ENCODE measurements around the gene KLHL7. TPM values are rescaled to one million over a fixed set of nuclear protein-coding genes. Genes with fewer than 3 reads are reported as not detected.
"Not testable (repeated sequence)": the region's sequence is repeated elsewhere in the genome, so short reads cannot be mapped to it uniquely, and the experiment has no call there.

The KLHL7 gene
- polyA plus RNA-seq, 1 donor (not counting 4 experiments of a cell fraction or from before 2014, with no cell fraction given): 43.1 TPM

DNA sequence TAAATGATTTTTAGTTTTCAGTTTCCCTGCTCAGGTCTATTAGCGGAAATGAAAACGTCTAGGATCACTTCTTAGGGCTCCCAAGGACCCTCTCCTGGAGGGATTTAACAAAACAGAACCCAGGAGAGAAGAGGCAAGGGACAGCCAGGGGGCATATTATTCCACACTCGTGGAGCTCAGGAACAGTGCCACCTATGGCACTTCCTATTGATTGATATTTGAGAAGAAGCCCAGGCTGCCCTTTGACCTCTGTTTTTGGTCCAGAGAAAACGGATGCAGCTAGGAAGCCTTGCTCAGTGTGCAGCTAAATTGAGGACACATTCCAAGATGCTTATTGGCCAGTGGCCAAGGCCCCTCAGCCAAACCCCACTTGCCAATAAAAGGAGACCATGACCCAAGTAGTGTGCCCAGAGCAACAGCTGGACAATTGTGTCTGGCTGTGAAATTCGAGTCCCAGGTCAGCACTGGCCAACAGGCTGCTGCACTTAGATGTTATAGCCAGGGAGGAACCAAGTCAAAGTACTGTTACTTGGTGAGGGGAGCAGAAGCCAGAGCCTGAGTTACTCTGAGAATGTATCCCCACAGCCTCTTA lies 117.0 kb downstream of the KLHL7 start:
- peaks cover 6% of the 10 kb centered on the region for H3K4me1 ChIP-seq (ENCODE audit: control insufficient read depth, extremely low read depth, insufficient read depth, low read length)
- H3K9me3 ChIP-seq (ENCODE audit: control insufficient read depth, low read depth, low read length): no peaks in the 10 kb centered on the region
- no peaks in the 10 kb centered on the region for H3K9me1 ChIP-seq (ENCODE audit: control insufficient read depth, extremely low read depth, insufficient read depth, low read length)
- dilution Hi-C loops (cut with MboI; ENCODE audit: extremely low pct_ligation_motif_present, low sequenced_read_pairs): no loop called here
- H3K27me3 ChIP-seq (ENCODE audit: control insufficient read depth, extremely low read depth, insufficient read depth, low read length): no peaks in the 10 kb centered on the region
- H3K9ac ChIP-seq (ENCODE audit: control insufficient read depth, extremely low read depth, insufficient read depth, low read length): no peak overlapping the region
- no peaks in the 10 kb centered on the region for H3K36me3 ChIP-seq (ENCODE audit: control insufficient read depth in 2 of 2, extremely low read depth in 1 of 2, insufficient read depth in 2 of 2, low read length in 2 of 2)
- no peaks in the 10 kb centered on the region for H4K20me1 ChIP-seq (ENCODE audit: control insufficient read depth, extremely low read depth, insufficient read depth, low read length)
- no peak overlapping the region for H2AFZ ChIP-seq (ENCODE audit: control insufficient read depth, low read length)
- no peak overlapping the region for H3K4me2 ChIP-seq (ENCODE audit: control insufficient read depth, extremely low read depth, insufficient read depth, low read depth, low read length)
- no peak overlapping the region for H3K4me3 ChIP-seq (ENCODE audit: control insufficient read depth in 2 of 3, extremely low read depth in 1 of 3, insufficient read depth in 2 of 3, low read depth in 1 of 3, low read length in 3 of 3)
- DNase-seq (ENCODE audit: low read depth, low spot score) (no peak), FAIRE-seq (no peak)
- H3K79me2 ChIP-seq (ENCODE audit: control insufficient read depth, insufficient read depth, low read length): no peaks in the 10 kb centered on the region
- TF ChIP-seq EZH2 (IDR thresholded peaks at IDR 0.05; ENCODE audit: low read length): no peak
- TF ChIP-seq, protein P1, sequence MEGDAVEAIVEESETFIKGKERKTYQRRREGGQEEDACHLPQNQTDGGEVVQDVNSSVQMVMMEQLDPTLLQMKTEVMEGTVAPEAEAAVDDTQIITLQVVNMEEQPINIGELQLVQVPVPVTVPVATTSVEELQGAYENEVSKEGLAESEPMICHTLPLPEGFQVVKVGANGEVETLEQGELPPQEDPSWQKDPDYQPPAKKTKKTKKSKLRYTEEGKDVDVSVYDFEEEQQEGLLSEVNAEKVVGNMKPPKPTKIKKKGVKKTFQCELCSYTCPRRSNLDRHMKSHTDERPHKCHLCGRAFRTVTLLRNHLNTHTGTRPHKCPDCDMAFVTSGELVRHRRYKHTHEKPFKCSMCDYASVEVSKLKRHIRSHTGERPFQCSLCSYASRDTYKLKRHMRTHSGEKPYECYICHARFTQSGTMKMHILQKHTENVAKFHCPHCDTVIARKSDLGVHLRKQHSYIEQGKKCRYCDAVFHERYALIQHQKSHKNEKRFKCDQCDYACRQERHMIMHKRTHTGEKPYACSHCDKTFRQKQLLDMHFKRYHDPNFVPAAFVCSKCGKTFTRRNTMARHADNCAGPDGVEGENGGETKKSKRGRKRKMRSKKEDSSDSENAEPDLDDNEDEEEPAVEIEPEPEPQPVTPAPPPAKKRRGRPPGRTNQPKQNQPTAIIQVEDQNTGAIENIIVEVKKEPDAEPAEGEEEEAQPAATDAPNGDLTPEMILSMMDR (optimal IDR thresholded peaks at IDR 0.05 in 1 of 3, IDR thresholded peaks at IDR 0.05 in 1 of 3, conservative IDR thresholded peaks at IDR 0.05 in 1 of 3; ENCODE audit: extremely low read depth in 1 of 3, insufficient read depth in 2 of 3, low read length in 3 of 3): no peak
- H3K27ac ChIP-seq (ENCODE audit: control insufficient read depth, insufficient read depth, low read length): no peak overlapping the region

DNA sequence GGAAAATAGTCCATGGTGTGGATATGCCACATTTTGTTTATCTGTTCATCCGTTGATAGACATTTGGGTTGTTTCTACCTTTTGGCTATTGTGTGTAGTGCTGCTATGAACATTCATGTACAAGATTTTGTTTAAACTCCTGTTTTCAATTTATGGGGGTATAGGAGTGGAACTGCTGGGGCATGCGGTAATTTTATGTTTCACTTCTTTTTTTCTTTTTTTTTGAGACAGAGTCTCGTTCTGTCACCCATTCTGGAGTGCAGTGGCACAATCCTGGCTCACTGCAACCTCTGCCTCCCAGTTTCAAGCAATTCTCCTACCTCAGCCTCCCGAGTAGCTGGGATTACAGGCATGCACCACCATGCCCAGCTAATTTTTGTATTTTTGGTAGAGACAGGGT lies 118.8 kb downstream of the KLHL7 start:
- DNase-seq (ENCODE audit: low read depth, low spot score); H4K20me1 ChIP-seq (ENCODE audit: control insufficient read depth, extremely low read depth, insufficient read depth, low read length); H3K9ac ChIP-seq (ENCODE audit: control insufficient read depth, extremely low read depth, insufficient read depth, low read length); H2AFZ ChIP-seq (ENCODE audit: control insufficient read depth, low read length); H3K27ac ChIP-seq (ENCODE audit: control insufficient read depth, insufficient read depth, low read length); FAIRE-seq; H3K4me3 ChIP-seq (ENCODE audit: control insufficient read depth in 2 of 3, extremely low read depth in 1 of 3, insufficient read depth in 2 of 3, low read depth in 1 of 3, low read length in 3 of 3); dilution Hi-C loops (cut with MboI; ENCODE audit: extremely low pct_ligation_motif_present, low sequenced_read_pairs); H3K79me2 ChIP-seq (ENCODE audit: control insufficient read depth, insufficient read depth, low read length); H3K4me2 ChIP-seq (ENCODE audit: control insufficient read depth, extremely low read depth, insufficient read depth, low read depth, low read length); H3K9me1 ChIP-seq (ENCODE audit: control insufficient read depth, extremely low read depth, insufficient read depth, low read length); H3K36me3 ChIP-seq (ENCODE audit: control insufficient read depth in 2 of 2, extremely low read depth in 1 of 2, insufficient read depth in 2 of 2, low read length in 2 of 2); H3K27me3 ChIP-seq (ENCODE audit: control insufficient read depth, extremely low read depth, insufficient read depth, low read length); H3K4me1 ChIP-seq (ENCODE audit: control insufficient read depth, extremely low read depth, insufficient read depth, low read length); H3K9me3 ChIP-seq (ENCODE audit: control insufficient read depth, low read depth, low read length): not testable (repeated sequence)

DNA sequence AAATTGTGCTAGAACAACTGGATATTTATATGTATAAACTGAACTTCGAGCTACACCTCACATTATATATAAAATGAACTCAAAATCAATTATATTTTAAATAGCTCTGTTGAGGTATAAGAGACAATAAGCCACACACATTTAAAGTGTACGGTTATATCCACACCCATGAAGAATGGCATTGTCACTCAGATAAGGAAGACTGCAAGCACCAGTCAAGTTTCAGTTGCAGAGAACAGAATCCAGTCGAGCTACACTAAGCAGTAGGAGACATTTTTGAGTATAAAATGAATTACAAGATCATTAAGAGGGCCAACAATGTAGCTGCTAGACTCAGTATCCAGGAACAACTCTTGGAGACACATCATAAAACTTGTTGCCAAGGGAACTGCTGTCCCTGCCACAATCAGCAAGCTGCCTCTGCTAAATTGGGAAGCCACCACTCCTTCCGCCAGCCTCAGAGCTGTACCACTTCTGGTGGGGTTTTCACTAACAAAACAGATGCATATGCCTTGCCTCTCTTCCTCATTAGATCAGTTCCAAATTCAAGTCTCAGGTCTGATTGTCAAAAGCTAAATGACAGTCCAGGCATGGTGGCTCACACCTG lies 121.4 kb downstream of the KLHL7 start:
- no peaks in the 10 kb centered on the region for H3K4me1 ChIP-seq (ENCODE audit: control insufficient read depth, extremely low read depth, insufficient read depth, low read length)
- no peaks in the 10 kb centered on the region for H3K9me1 ChIP-seq (ENCODE audit: control insufficient read depth, extremely low read depth, insufficient read depth, low read length)
- TF ChIP-seq EZH2 (IDR thresholded peaks at IDR 0.05; ENCODE audit: low read length): no peak
- TF ChIP-seq, protein P1 (optimal IDR thresholded peaks at IDR 0.05 in 1 of 3, IDR thresholded peaks at IDR 0.05 in 1 of 3, conservative IDR thresholded peaks at IDR 0.05 in 1 of 3; ENCODE audit: extremely low read depth in 1 of 3, insufficient read depth in 2 of 3, low read length in 3 of 3): no peak
- H3K4me2 ChIP-seq (ENCODE audit: control insufficient read depth, extremely low read depth, insufficient read depth, low read depth, low read length): no peak overlapping the region
- dilution Hi-C loops (cut with MboI; ENCODE audit: extremely low pct_ligation_motif_present, low sequenced_read_pairs): no loop called here
- no peaks in the 10 kb centered on the region for H3K36me3 ChIP-seq (ENCODE audit: control insufficient read depth in 2 of 2, extremely low read depth in 1 of 2, insufficient read depth in 2 of 2, low read length in 2 of 2)
- H3K4me3 ChIP-seq (ENCODE audit: control insufficient read depth in 2 of 3, extremely low read depth in 1 of 3, insufficient read depth in 2 of 3, low read depth in 1 of 3, low read length in 3 of 3): no peak overlapping the region
- DNase-seq (ENCODE audit: low read depth, low spot score) (no peak), FAIRE-seq (no peak)
- H3K27me3 ChIP-seq (ENCODE audit: control insufficient read depth, extremely low read depth, insufficient read depth, low read length): no peaks in the 10 kb centered on the region
- no peaks in the 10 kb centered on the region for H4K20me1 ChIP-seq (ENCODE audit: control insufficient read depth, extremely low read depth, insufficient read depth, low read length)
- no peaks in the 10 kb centered on the region for H3K79me2 ChIP-seq (ENCODE audit: control insufficient read depth, insufficient read depth, low read length)
- H3K27ac ChIP-seq (ENCODE audit: control insufficient read depth, insufficient read depth, low read length): no peak overlapping the region
- no peak overlapping the region for H3K9ac ChIP-seq (ENCODE audit: control insufficient read depth, extremely low read depth, insufficient read depth, low read length)
- no peaks in the 10 kb centered on the region for H3K9me3 ChIP-seq (ENCODE audit: control insufficient read depth, low read depth, low read length)
- H2AFZ ChIP-seq (ENCODE audit: control insufficient read depth, low read length): no peak overlapping the region
